ENCODE measurements around the gene C16orf74. TPM values are rescaled to one million over a fixed set of nuclear protein-coding genes. Genes with fewer than 3 reads are reported as not detected.

Gene C16orf74
- total and polyA plus RNA-seq, 2 of the 8 experiments (the other 6 are each of a cell fraction or from before 2014, with no cell fraction given): 7.3 to 9.3 TPM

DNA sequence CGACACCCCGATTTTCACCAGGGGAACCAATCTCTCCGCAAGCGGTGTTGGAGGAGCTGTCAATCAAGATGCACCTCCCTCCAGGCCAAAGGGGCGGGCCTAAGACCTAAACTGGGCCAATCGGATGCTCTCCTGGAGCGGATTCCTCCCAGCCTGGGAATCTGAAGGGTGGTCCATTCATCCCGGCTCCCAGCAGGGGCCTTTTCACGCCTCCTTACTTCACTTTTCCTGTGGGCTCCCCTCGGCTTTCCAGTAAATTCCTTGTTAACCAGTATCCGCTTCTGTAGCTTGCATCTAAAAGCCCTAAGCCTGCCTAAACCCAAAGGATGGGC, 17.1 kb downstream of the C16orf74 start:
- peak; percentile 81 to 91 for DNase-seq (ENCODE audit: low read depth in 1 of 2, low spot score in 2 of 2)
- H3K23me2 ChIP-seq (ENCODE audit: low read depth, low read length): peaks cover 3% of the 10 kb centered on the region; the same call in 1 of the 2 replicates
- H3K23ac ChIP-seq (ENCODE audit: insufficient read length): no peak overlapping the region
- no peak overlapping the region; the same call in 1 of the 2 replicates for H2BK5ac ChIP-seq (ENCODE audit: low read depth, low read length)
- H3K79me2 ChIP-seq (ENCODE audit: control insufficient read depth in 1 of 2, insufficient read depth in 2 of 2, low read length in 2 of 2): no peaks in the 10 kb centered on the region
- no peak overlapping the region for H2BK15ac ChIP-seq (ENCODE audit: low read length)
- H2BK20ac ChIP-seq (ENCODE audit: low read length): peak overlapping the region; percentile 83
- peak; percentile 91 for FAIRE-seq
- H4K91ac ChIP-seq (replicated peaks; ENCODE audit: insufficient read length, low read length): no peak overlapping the region
- no peak overlapping the region for H2AK5ac ChIP-seq (ENCODE audit: low read depth, low read length)
- peaks cover 3 to 14% (median 11%) of the 10 kb centered on the region in 4 experiments for H3K4me1 ChIP-seq (replicated peaks in 1 of 4; ENCODE audit: control insufficient read depth in 3 of 4, insufficient read depth in 4 of 4, low read length in 3 of 4)
- no peak overlapping the region for H2AFZ ChIP-seq (ENCODE audit: low read length)
- H3K14ac ChIP-seq (ENCODE audit: insufficient read length): no peak overlapping the region
- H3K4ac ChIP-seq (replicated peaks; ENCODE audit: insufficient read length, low read depth, low read length): no peak overlapping the region
- H4K5ac ChIP-seq (ENCODE audit: insufficient read length, low read depth, low read length): no peak overlapping the region
- no peak overlapping the region for H3K9ac ChIP-seq (replicated peaks in 1 of 4; ENCODE audit: extremely low read depth in 1 of 4, low read depth in 3 of 4, low read length in 3 of 4)
- H4K8ac ChIP-seq (ENCODE audit: extremely low read depth, insufficient read depth, low read length): no peak overlapping the region
- H3K27me3 ChIP-seq (replicated peaks in 1 of 4; ENCODE audit: control insufficient read depth in 3 of 4, extremely low read depth in 1 of 4, insufficient read depth in 3 of 4, low read length in 3 of 4): no peaks in the 10 kb centered on the region; a peak in 1 of 7 replicates
- H3K79me1 ChIP-seq (ENCODE audit: low read depth, low read length): no peaks in the 10 kb centered on the region
- H3K27ac ChIP-seq (ENCODE audit: low read depth, low read length): no peak overlapping the region
- H3K4me2 ChIP-seq (ENCODE audit: insufficient read depth in 1 of 2, low read depth in 2 of 2, low read length in 2 of 2): peak overlapping the region; percentile 50
- no peak overlapping the region; the same call in 1 of the 2 replicates for H3K18ac ChIP-seq (ENCODE audit: extremely low read depth, low read length)
- H3K9me3 ChIP-seq (ENCODE audit: insufficient read depth in 2 of 2, low read depth in 1 of 2, low read length in 1 of 2): no peaks in the 10 kb centered on the region
- ChIA-PET POLR2A (ENCODE audit: partially characterized antibody) (interaction anchor here (1.1 to 1.4 kb wide), 3 partner anchors 9 to 66 kb away, joined by 3 to 6 read pairs (median 3); no protein-coding TSS in a partner anchor), CTCF (ENCODE audit: partially characterized antibody) (interaction anchor here (0.7 to 0.8 kb wide), 3 partner anchors 9 to 26 kb away, joined by 3 read pairs; no protein-coding TSS in a partner anchor)
- H2BK120ac ChIP-seq (replicated peaks; ENCODE audit: low read depth, low read length): no peak overlapping the region
- 29% methylated on average over 11 of the region's 11 CpGs; no CpG with 5 or more reads in 1 of the 2 experiments for WGBS, 2 experiments (ENCODE audit: extremely low coverage in 1 of 2, insufficient coverage in 1 of 2, insufficient read length in 1 of 2, insufficient replicate concordance in 2 of 2, low coverage in 1 of 2, low lambda C conversion rate in 2 of 2, missing lambda C conversion rate in 1 of 2)
- H2BK12ac ChIP-seq (ENCODE audit: low read depth, low read length): 0 out of 2 replicates have a peak overlapping the region, but pooled peaks have one; percentile 45
- H3K4me3 ChIP-seq (ENCODE audit: extremely low read depth in 1 of 4, insufficient read depth in 2 of 4, low read depth in 3 of 4, low read length in 4 of 4): no peak overlapping the region
- peaks cover 0 to 2% of the 10 kb centered on the region in 2 experiments for H4K20me1 ChIP-seq (replicated peaks in 1 of 2; ENCODE audit: control insufficient read depth in 1 of 2, insufficient read depth in 2 of 2, low read length in 2 of 2)
- H3K56ac ChIP-seq (replicated peaks; ENCODE audit: insufficient read length, low read depth, low read length): no peak overlapping the region
- H3K36me3 ChIP-seq (ENCODE audit: control insufficient read depth in 2 of 4, insufficient read depth in 4 of 4, low read length in 3 of 4): no peaks in the 10 kb centered on the region
- TF ChIP-seq CHD1 (IDR thresholded peaks at IDR 0.05; ENCODE audit: low read depth, low read length) (no peak), BRCA1 (IDR thresholded peaks at IDR 0.05; ENCODE audit: low read depth, low read length) (no peak), RBBP5 (IDR thresholded peaks at IDR 0.05; ENCODE audit: borderline replicate concordance, low read depth, low read length) (no peak), HDAC2 (IDR thresholded peaks at IDR 0.05; ENCODE audit: borderline replicate concordance in 1 of 2, low read depth in 2 of 2, low read length in 2 of 2) (peak in 1 of 2 experiments; percentile 76; a peak in 2 of 4 replicates), CBX8 (IDR thresholded peaks at IDR 0.05; ENCODE audit: borderline replicate concordance, low read depth, low read length) (no peak), EP300 (IDR thresholded peaks at IDR 0.05; ENCODE audit: borderline replicate concordance in 1 of 2, low read depth in 2 of 2, low read length in 2 of 2) (no peak), CBX5 (IDR thresholded peaks at IDR 0.05; ENCODE audit: low read depth, low read length) (no peak), PHF8 (conservative IDR thresholded peaks at IDR 0.05; ENCODE audit: low read depth, low read length) (no peak), SP1 (IDR thresholded peaks at IDR 0.05; ENCODE audit: low read depth, low read length) (peak; percentile 65; the same call in 1 of the 2 replicates), CREB1 (IDR thresholded peaks at IDR 0.05) (no peak), RXRA (IDR thresholded peaks at IDR 0.05; ENCODE audit: insufficient read depth, low read depth, low read length) (no peak)
- TF ChIP-seq, protein P1, sequence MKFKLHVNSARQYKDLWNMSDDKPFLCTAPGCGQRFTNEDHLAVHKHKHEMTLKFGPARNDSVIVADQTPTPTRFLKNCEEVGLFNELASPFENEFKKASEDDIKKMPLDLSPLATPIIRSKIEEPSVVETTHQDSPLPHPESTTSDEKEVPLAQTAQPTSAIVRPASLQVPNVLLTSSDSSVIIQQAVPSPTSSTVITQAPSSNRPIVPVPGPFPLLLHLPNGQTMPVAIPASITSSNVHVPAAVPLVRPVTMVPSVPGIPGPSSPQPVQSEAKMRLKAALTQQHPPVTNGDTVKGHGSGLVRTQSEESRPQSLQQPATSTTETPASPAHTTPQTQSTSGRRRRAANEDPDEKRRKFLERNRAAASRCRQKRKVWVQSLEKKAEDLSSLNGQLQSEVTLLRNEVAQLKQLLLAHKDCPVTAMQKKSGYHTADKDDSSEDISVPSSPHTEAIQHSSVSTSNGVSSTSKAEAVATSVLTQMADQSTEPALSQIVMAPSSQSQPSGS (IDR thresholded peaks at IDR 0.05; ENCODE audit: low read length): no peak
